Neural cell (in vitro differentiated cells): ENCODE measurements around the gene CDC45. TPM values are rescaled to one million over a fixed set of nuclear protein-coding genes. Genes with fewer than 3 reads are reported as not detected.

ENCODE experiments used
- H2AFZ ChIP-seq: fragments of 200-600, 300-800 bp; sonication (generic), shearing (Covaris generic); 2 replicates; pipeline ENCODE4 v1.6.0; 2014; ENCODE audit warnings: low read depth, mild to moderate bottlenecking, antibody characterized with exemption, low read length, moderate library complexity
- H3F3A ChIP-seq: fragments of 200-600 bp; shearing (Covaris generic); 2 replicates; pipeline ENCODE4 v1.6.1; 2016; ENCODE audit warnings: mild to moderate bottlenecking, moderate library complexity, mixed read lengths, antibody characterized with exemption, low read length; ENCODE audit not compliant: insufficient read depth, poor library complexity, severe bottlenecking
- H3K27ac ChIP-seq: fragments of 200-600, 300-800 bp; sonication (generic), shearing (Covaris generic); 2 replicates; pipeline ENCODE4 v1.5.1; 2014; ENCODE audit warnings: mild to moderate bottlenecking, low read length, moderate library complexity
- H3K27me3 ChIP-seq: fragments of 300-800, 200-600 bp; sonication (generic), shearing (Covaris generic); 2 replicates; pipeline ENCODE4 v1.6.0; 2014; ENCODE audit warnings: mild to moderate bottlenecking, low read depth, low read length, moderate library complexity; ENCODE audit not compliant: insufficient read depth
- H3K36me3 ChIP-seq: fragments of 300-800, 200-600 bp; sonication (generic), shearing (Covaris generic); 2 replicates; pipeline ENCODE4 v1.5.1; 2014; ENCODE audit warnings: mild to moderate bottlenecking, antibody characterized with exemption, low read length, moderate library complexity; ENCODE audit not compliant: insufficient read depth
- H3K4me2 ChIP-seq: fragments of 300-800, 200-600 bp; sonication (generic), shearing (Covaris generic); 2 replicates; pipeline ENCODE4 v1.6.0; 2014; ENCODE audit warnings: mild to moderate bottlenecking, low read length
- H3K4me3 ChIP-seq: fragments of 300-800, 200-600 bp; sonication (generic), shearing (Covaris generic); 2 replicates; pipeline ENCODE4 v1.5.1; 2014; ENCODE audit warnings: mild to moderate bottlenecking, low read length, moderate library complexity
- H3K79me2 ChIP-seq: fragments of 200-600 bp; shearing (Covaris generic); replicated peaks from 2 replicates; pipeline ENCODE4 v1.6.0; 2014; ENCODE audit warnings: mild to moderate bottlenecking, low read length, moderate library complexity; ENCODE audit not compliant: insufficient read depth
- H3K9ac ChIP-seq: fragments of 300-800, 200-600 bp; sonication (generic), shearing (Covaris generic); 2 replicates; pipeline ENCODE4 v1.6.1; 2016; ENCODE audit warnings: mild to moderate bottlenecking, low read length, mixed read lengths
- H3K9me2 ChIP-seq: fragments of 200-600 bp; shearing (Covaris generic); 2 replicates; pipeline ENCODE4 v1.6.1; 2016; ENCODE audit warnings: mild to moderate bottlenecking, low read length, mixed read lengths; ENCODE audit not compliant: insufficient read depth
- H3K9me3 ChIP-seq: fragments of 200-600, 300-800 bp; sonication (generic), shearing (Covaris generic); 2 replicates; pipeline ENCODE4 v1.6.1; 2016; ENCODE audit warnings: mild to moderate bottlenecking, mixed run types, low read length, moderate library complexity, mixed read lengths
- H4K20me1 ChIP-seq: fragments of 200-600 bp; shearing (Covaris generic); 2 replicates; pipeline ENCODE4 v1.6.1; 2016; ENCODE audit warnings: mild to moderate bottlenecking, mixed run types; ENCODE audit not compliant: insufficient read depth
- EP300 ChIP-seq: fragments of 450-650 bp; conservative IDR thresholded peaks from 2 replicates; pipeline ENCODE4 v1.6.1; 2014; ENCODE audit warnings: antibody characterized with exemption, mild to moderate bottlenecking, moderate library complexity; ENCODE audit not compliant: poor library complexity, severe bottlenecking
- EZH2 ChIP-seq: fragments of 200-600, 300-800 bp; shearing (Covaris generic), sonication (generic); IDR thresholded peaks from 2 replicates; pipeline ENCODE4 v1.6.1; 2014; ENCODE audit warnings: antibody characterized with exemption, low read length, borderline replicate concordance, mild to moderate bottlenecking; ENCODE audit not compliant: insufficient read depth, poor library complexity, severe bottlenecking
- MXI1 ChIP-seq: fragments of 450-650 bp; conservative IDR thresholded peaks from 2 replicates; pipeline ENCODE4 v1.6.1; 2014; ENCODE audit warnings: antibody characterized with exemption, mild to moderate bottlenecking; ENCODE audit not compliant: poor library complexity, severe bottlenecking
- POLR2AphosphoS5 ChIP-seq: IDR thresholded peaks from 2 replicates; pipeline ENCODE4 v1.6.1; 2012
- RAD21 ChIP-seq: fragments of 450-650 bp; conservative IDR thresholded peaks from 2 replicates; pipeline ENCODE4 v1.6.1; 2014; ENCODE audit warnings: antibody characterized with exemption, mild to moderate bottlenecking, moderate library complexity
- SMC3 ChIP-seq: fragments of 450-650 bp; conservative IDR thresholded peaks from 2 replicates; pipeline ENCODE4 v1.6.1; 2014; ENCODE audit warnings: antibody characterized with exemption, mild to moderate bottlenecking, moderate library complexity; ENCODE audit not compliant: poor library complexity
- TAF1 ChIP-seq: IDR thresholded peaks from 2 replicates; pipeline ENCODE4 v1.6.1; 2012; ENCODE audit warnings: low read depth
- polyA plus RNA-seq: library from polyadenylated mRNA; depleted of rRNA; stranded (reverse); fragments of >200 nt; gene quantifications from 2 replicates; pipeline ENCODE4 v1.2.3, GENCODE V29; 2014
- TF ChIP-seq, protein P1 (sequence below): fragments of 450-650 bp; IDR thresholded peaks from 2 replicates; pipeline ENCODE4 v1.5.1; 2014; ENCODE audit warnings: antibody characterized with exemption, mild to moderate bottlenecking, moderate library complexity; ENCODE audit not compliant: poor library complexity, severe bottlenecking
- TF ChIP-seq, protein P2 (sequence below): IDR thresholded peaks from 2 replicates; pipeline ENCODE4 v1.6.1; 2012; ENCODE audit warnings: borderline replicate concordance

CDC45 gene
- polyA plus RNA-seq, 1 donor from 2014 or later, result 3.2 TPM

DNA sequence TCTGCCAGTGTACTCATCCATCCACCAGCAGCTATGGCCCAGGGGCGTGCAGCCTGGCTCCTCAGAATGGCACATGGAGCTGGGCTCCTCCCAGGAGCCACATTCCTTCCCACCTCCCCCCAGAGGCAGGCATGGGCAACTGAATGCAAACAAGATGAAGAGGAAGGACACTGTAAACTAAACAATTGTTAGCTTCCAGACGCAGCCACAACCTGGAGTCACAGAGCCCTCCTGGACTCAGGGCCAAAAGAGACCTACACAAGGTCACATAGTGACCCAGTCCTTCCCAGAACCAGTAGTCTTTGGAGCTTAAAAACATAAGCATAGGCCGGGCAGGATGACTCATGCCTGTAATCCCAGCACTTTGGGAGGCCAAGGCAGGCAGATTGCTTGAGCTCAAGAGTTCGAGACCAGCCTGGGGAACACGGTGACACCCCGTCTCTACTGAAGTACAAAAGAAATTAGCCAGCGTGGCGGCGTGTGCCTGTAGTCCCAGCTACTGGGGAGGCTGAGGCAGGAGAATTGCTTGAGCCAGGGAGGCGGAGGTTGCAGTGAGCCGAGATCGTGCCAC is 75.2 kb downstream of the CDC45 start:
- Histone ChIP-seq H3K4me2 (no peak overlapping the region), H3K36me3 (no peaks in the 10 kb centered on the region), H3K4me3 (no peak overlapping the region), H4K20me1 (no peaks in the 10 kb centered on the region), H3F3A (no peaks in the 10 kb centered on the region), H3K27ac (no peak overlapping the region), H3K9me2 (no peaks in the 10 kb centered on the region), H2AFZ (no peak overlapping the region), H3K27me3 (no peaks in the 10 kb centered on the region), H3K9ac (no peak overlapping the region), H3K9me3 (no peaks in the 10 kb centered on the region), H3K79me2 (no peaks in the 10 kb centered on the region)
- TF ChIP-seq RAD21 (no peak), TAF1 (no peak), EP300 (no peak), SMC3 (no peak), POLR2AphosphoS5 (no peak)
- TF ChIP-seq, protein P1, sequence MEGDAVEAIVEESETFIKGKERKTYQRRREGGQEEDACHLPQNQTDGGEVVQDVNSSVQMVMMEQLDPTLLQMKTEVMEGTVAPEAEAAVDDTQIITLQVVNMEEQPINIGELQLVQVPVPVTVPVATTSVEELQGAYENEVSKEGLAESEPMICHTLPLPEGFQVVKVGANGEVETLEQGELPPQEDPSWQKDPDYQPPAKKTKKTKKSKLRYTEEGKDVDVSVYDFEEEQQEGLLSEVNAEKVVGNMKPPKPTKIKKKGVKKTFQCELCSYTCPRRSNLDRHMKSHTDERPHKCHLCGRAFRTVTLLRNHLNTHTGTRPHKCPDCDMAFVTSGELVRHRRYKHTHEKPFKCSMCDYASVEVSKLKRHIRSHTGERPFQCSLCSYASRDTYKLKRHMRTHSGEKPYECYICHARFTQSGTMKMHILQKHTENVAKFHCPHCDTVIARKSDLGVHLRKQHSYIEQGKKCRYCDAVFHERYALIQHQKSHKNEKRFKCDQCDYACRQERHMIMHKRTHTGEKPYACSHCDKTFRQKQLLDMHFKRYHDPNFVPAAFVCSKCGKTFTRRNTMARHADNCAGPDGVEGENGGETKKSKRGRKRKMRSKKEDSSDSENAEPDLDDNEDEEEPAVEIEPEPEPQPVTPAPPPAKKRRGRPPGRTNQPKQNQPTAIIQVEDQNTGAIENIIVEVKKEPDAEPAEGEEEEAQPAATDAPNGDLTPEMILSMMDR, result no peak
- TF ChIP-seq, protein P2, sequence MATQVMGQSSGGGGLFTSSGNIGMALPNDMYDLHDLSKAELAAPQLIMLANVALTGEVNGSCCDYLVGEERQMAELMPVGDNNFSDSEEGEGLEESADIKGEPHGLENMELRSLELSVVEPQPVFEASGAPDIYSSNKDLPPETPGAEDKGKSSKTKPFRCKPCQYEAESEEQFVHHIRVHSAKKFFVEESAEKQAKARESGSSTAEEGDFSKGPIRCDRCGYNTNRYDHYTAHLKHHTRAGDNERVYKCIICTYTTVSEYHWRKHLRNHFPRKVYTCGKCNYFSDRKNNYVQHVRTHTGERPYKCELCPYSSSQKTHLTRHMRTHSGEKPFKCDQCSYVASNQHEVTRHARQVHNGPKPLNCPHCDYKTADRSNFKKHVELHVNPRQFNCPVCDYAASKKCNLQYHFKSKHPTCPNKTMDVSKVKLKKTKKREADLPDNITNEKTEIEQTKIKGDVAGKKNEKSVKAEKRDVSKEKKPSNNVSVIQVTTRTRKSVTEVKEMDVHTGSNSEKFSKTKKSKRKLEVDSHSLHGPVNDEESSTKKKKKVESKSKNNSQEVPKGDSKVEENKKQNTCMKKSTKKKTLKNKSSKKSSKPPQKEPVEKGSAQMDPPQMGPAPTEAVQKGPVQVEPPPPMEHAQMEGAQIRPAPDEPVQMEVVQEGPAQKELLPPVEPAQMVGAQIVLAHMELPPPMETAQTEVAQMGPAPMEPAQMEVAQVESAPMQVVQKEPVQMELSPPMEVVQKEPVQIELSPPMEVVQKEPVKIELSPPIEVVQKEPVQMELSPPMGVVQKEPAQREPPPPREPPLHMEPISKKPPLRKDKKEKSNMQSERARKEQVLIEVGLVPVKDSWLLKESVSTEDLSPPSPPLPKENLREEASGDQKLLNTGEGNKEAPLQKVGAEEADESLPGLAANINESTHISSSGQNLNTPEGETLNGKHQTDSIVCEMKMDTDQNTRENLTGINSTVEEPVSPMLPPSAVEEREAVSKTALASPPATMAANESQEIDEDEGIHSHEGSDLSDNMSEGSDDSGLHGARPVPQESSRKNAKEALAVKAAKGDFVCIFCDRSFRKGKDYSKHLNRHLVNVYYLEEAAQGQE, result no peak

DNA sequence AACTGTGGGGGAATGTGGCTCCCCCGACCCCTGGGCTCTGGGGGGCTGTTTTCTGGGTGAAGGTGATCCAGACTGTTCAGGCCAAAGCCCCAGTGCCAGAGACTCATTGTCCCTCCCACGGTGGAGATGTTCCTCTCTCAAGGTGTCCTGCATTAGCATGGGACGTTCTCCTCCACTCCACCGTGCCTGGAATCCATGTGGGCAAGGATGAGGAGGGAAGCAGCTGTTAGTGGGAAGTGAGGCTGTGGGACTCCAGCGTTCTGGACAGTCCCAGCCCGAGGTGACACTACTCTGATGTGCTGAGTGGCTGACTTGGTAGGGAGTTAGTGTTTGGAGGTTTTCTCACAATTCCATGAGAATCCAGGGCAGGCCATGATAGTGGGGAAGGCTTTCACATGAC is 75.9 kb downstream of the CDC45 start:
- H3K4me3 ChIP-seq, result no peak overlapping the region
- H3K27me3 ChIP-seq, result no peaks in the 10 kb centered on the region
- H2AFZ ChIP-seq, result no peak overlapping the region
- H3F3A ChIP-seq, result no peaks in the 10 kb centered on the region
- TF ChIP-seq, protein P2, result no peak
- TF ChIP-seq SMC3, result no peak
- TF ChIP-seq TAF1, result no peak
- TF ChIP-seq MXI1, result no peak
- TF ChIP-seq, protein P1, result no peak
- no peak for TF ChIP-seq POLR2AphosphoS5
- TF ChIP-seq RAD21, result no peak
- no peak for TF ChIP-seq EZH2
- no peak for TF ChIP-seq EP300
- H3K9me3 ChIP-seq, result no peaks in the 10 kb centered on the region
- H3K4me2 ChIP-seq, result no peak overlapping the region
- H3K9ac ChIP-seq, result no peak overlapping the region
- H3K9me2 ChIP-seq, result no peaks in the 10 kb centered on the region
- no peaks in the 10 kb centered on the region for H4K20me1 ChIP-seq
- no peak overlapping the region for H3K27ac ChIP-seq
- H3K36me3 ChIP-seq, result no peaks in the 10 kb centered on the region
- H3K79me2 ChIP-seq, result no peaks in the 10 kb centered on the region
